Thoracic aorta endothelial cell (primary cell): ENCODE data around the gene ANKRD7. TPM values are rescaled to one million over a fixed set of nuclear protein-coding genes. Genes with fewer than 3 reads are reported as not detected.

Experiments used
- total RNA-seq: library from RNA; depleted of rRNA; stranded (reverse); fragments of >200 nt; gene quantifications from 2 replicates; pipeline ENCODE4 v1.2.3, GENCODE V29; 2012

Gene ANKRD7, protein sequence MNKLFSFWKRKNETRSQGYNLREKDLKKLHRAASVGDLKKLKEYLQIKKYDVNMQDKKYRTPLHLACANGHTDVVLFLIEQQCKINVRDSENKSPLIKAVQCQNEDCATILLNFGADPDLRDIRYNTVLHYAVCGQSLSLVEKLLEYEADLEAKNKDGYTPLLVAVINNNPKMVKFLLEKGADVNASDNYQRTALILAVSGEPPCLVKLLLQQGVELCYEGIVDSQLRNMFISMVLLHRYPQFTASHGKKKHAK
- total RNA-seq = 0.27 and 0.65 TPM in 2 replicates

DNA sequence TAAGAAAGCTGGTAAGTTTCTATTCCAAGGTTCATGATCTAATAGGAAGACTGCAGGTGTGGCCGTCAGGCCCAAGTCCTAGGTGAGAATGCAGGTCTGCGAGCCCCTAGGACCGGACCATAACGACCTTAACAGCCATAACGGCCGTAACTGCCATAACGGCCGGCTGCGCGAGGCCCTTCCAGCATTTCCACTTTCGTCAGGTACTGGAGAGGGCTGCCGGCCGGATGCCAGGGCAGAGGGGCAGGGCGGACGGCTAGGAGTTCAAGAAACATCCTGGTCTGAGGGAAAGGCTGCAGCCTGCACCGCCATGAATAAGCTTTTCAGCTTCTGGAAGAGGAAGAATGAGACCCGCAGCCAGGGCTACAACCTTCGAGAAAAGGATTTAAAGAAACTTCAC, at the start of gene ANKRD7:
Gene ANKRD7, plus strand, starts transcription at position 184 of the 400 bp plus-strand sequence. Its CDS starts 127 bp downstream, at position 311.

DNA sequence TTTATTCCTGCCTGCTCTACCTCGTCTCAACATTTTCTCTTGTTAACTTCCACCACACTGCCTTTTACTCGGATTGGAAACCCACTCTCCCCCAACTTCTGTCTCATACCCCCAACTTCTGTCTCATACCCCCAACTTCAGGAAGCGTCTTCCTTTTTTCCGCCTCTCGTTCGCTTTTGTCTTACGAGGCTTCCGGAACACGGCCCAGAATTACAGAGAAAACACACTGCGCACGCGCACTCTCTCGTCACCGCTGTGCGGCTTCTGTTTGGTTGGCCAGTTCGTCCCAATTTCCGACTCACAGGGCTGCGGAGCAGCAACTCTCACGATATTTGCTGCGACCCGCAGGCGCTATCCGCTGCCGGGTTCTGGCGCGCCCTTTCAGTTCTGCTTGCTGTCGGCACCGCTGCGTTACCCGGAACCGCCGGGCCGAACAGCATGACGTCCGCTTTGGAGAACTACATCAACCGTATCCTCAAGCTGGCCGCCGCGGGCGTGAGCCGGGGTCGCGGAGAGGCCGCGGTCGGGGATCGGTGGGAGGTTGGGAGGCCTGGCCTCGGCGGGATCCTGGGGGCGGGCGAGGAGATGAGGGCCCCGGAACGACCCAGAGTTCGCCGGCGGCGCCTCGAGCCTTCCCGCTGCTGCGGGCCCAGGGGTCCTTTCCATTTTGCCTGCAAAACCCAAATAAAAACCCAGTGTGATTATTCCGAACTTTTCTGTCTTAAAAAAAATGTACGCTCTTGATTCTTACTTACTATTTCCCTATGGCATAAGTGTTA, 40.5 kb upstream of the ANKRD7 start, which contains the start of gene LSM8:
Gene LSM8, plus strand, starts transcription at position 379 of the 779 bp plus-strand sequence. Its CDS starts 60 bp downstream, at position 439.

Other genes with a start within 250 kb of the ANKRD7 start
- 40.6 and 51.3 TPM in 2 replicates for gene LSM8, start 40.5 kb upstream of the ANKRD7 start, total RNA-seq